Measurements from ENCODE around the gene EVL. TPM values are rescaled to one million over a fixed set of nuclear protein-coding genes. Genes with fewer than 3 reads are reported as not detected.

EVL gene
- total and polyA plus RNA-seq, 2 donors (not counting 3 experiments of a cell fraction or from before 2014, with no cell fraction given): 34.6 to 62.5 TPM

DNA sequence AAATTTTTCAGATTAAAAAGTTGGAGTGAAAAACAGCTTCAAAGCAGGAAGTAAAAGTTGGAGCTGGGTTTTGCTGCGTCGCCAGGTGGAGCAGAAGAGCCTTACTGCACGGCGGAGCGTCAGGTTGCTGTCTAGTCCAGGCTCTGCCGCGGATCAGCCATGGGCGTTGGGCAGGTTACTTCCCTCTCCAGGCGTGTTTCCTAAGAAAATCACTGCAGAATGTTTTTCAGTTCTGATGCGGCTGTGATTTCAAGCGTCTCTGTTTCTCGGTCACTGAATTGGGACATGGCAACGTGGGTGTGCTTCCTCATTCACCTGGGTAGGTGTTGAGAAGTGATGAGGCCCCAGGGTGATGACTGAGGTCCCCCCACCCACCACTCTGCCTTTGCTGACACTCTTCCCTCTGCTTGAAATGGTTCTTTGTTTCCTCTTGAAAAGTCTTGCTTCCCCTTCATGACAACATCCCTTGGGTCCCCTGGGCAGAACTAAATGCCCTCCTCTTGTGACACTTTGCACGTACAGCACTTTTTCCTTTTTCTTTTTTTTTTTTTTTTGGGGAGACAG is 7.6 kb downstream of the EVL start:
- Histone ChIP-seq H3K9ac (replicated peaks; ENCODE audit: extremely low read depth, insufficient read depth, low read length) (no peak overlapping the region), H3K4me1 (ENCODE audit: control insufficient read depth, extremely low read depth, insufficient read depth, low read length) (peaks cover 13% of the 10 kb centered on the region), H3K9me3 (replicated peaks; ENCODE audit: control insufficient read depth, insufficient read depth, low read length) (no peaks in the 10 kb centered on the region), H3K27ac (ENCODE audit: insufficient read depth, low read depth, low read length) (no peak overlapping the region), H3K79me2 (ENCODE audit: control insufficient read depth, insufficient read depth, low read length) (no peaks in the 10 kb centered on the region), H4K20me1 (replicated peaks; ENCODE audit: control insufficient read depth, extremely low read depth, insufficient read depth, low read length) (no peaks in the 10 kb centered on the region), H3K9me1 (replicated peaks; ENCODE audit: control insufficient read depth, extremely low read depth, insufficient read depth, low read length) (no peaks in the 10 kb centered on the region), H3K4me2 (ENCODE audit: insufficient read depth, low read length) (no peak overlapping the region), H2AFZ (ENCODE audit: low read depth, low read length) (no peak overlapping the region), H3K36me3 (ENCODE audit: control insufficient read depth in 2 of 2, extremely low read depth in 1 of 2, insufficient read depth in 2 of 2, low read length in 2 of 2) (no peaks in the 10 kb centered on the region), H3K4me3 (replicated peaks in 1 of 3; ENCODE audit: insufficient read depth in 1 of 3, low read depth in 1 of 3, low read length in 3 of 3) (no peak overlapping the region), H3K27me3 (ENCODE audit: control insufficient read depth in 2 of 2, insufficient read depth in 2 of 2, low read length in 2 of 2) (no peaks in the 10 kb centered on the region)
- intact Hi-C loops (cut with micrococcal nuclease) (no loop called here), dilution Hi-C loops (cut with MboI; ENCODE audit: extremely low pct_ligation_motif_present, low sequenced_read_pairs) (no loop called here)
- TF ChIP-seq, protein P1, sequence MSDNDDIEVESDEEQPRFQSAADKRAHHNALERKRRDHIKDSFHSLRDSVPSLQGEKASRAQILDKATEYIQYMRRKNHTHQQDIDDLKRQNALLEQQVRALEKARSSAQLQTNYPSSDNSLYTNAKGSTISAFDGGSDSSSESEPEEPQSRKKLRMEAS (IDR thresholded peaks at IDR 0.05; ENCODE audit: insufficient read depth, insufficient read length): no peak
- TF ChIP-seq, protein P2, sequence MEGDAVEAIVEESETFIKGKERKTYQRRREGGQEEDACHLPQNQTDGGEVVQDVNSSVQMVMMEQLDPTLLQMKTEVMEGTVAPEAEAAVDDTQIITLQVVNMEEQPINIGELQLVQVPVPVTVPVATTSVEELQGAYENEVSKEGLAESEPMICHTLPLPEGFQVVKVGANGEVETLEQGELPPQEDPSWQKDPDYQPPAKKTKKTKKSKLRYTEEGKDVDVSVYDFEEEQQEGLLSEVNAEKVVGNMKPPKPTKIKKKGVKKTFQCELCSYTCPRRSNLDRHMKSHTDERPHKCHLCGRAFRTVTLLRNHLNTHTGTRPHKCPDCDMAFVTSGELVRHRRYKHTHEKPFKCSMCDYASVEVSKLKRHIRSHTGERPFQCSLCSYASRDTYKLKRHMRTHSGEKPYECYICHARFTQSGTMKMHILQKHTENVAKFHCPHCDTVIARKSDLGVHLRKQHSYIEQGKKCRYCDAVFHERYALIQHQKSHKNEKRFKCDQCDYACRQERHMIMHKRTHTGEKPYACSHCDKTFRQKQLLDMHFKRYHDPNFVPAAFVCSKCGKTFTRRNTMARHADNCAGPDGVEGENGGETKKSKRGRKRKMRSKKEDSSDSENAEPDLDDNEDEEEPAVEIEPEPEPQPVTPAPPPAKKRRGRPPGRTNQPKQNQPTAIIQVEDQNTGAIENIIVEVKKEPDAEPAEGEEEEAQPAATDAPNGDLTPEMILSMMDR (IDR thresholded peaks at IDR 0.05; ENCODE audit: extremely low read depth in 1 of 2, insufficient read depth in 1 of 2, low read depth in 1 of 2, low read length in 2 of 2): no peak
- no peak for TF ChIP-seq POLR2A (IDR thresholded peaks at IDR 0.05; ENCODE audit: low read depth, low read length)
- TF ChIP-seq JUN (IDR thresholded peaks at IDR 0.05; ENCODE audit: borderline replicate concordance, insufficient read depth, insufficient read length, low read depth): no peak
- TF ChIP-seq FOS (IDR thresholded peaks at IDR 0.05; ENCODE audit: borderline replicate concordance, insufficient read depth, low read length): no peak
- TF ChIP-seq MYC (IDR thresholded peaks at IDR 0.05; ENCODE audit: low read depth, low read length): no peak
- TF ChIP-seq POLR2AphosphoS5 (IDR thresholded peaks at IDR 0.05; ENCODE audit: insufficient read depth, low read depth, low read length): no peak
- TF ChIP-seq GATA2 (IDR thresholded peaks at IDR 0.05; ENCODE audit: insufficient read depth, insufficient read length, low read depth, low read length): no peak
- no peak for TF ChIP-seq EZH2 (IDR thresholded peaks at IDR 0.05; ENCODE audit: borderline replicate concordance, low read depth, low read length, severe bottlenecking)
- no peak for DNase-seq (ENCODE audit: low read depth, low spot score)
- ChIA-PET CTCF (interaction anchor here (0.7 kb wide), 1 partner anchor 36 kb away, joined by 4 read pairs; no protein-coding TSS in a partner anchor), POLR2A (no interaction called here)
- no TSS peak for BruUV-seq (replicated peaks)
- FAIRE-seq: no peak

Data from endothelial cell of umbilical vein (primary cell).